OCI-LY3 (cell line): Measurements from ENCODE around the gene TSR1.
"Not testable (repeated sequence)": the region's sequence is repeated elsewhere in the genome, so short reads cannot be mapped to it uniquely, and the experiment has no call there.

Source experiments
- H2AFZ ChIP-seq: fragments of 200-600, 300-600 bp; shearing (Covaris generic); 2 replicates; pipeline ENCODE4 v1.6.0; 2014; ENCODE audit warnings: antibody characterized with exemption, low read depth, low read length
- H3K27ac ChIP-seq: fragments of 200-600, 300-600 bp; sonication (generic); 2 replicates; pipeline ENCODE4 v1.5.1; 2014; ENCODE audit warnings: mild to moderate bottlenecking, low read length, moderate library complexity, mixed read lengths
- H3K27me3 ChIP-seq: fragments of 200-600, 300-600 bp; sonication (generic); 2 replicates; pipeline ENCODE4 v1.6.1; 2014; ENCODE audit warnings: low read depth, low read length, mixed read lengths
- H3K36me3 ChIP-seq: fragments of 200-600, 300-600 bp; sonication (generic); replicated peaks from 2 replicates; pipeline ENCODE3; 2014; ENCODE audit warnings: low read depth, low read length, mixed read lengths
- H3K4me1 ChIP-seq: fragments of 300-600, 200-600 bp; sonication (generic); 2 replicates; pipeline ENCODE4 v1.6.1; 2014; ENCODE audit warnings: low read length, mixed read lengths
- H3K4me2 ChIP-seq: fragments of 200-600, 300-600 bp; sonication (generic); 2 replicates; pipeline ENCODE4 v1.6.1; 2014; ENCODE audit warnings: low read length, mixed read lengths
- H3K4me3 ChIP-seq: fragments of 300-600, 200-600 bp; sonication (generic); 2 replicates; pipeline ENCODE4 v1.5.1; 2014; ENCODE audit warnings: antibody characterized with exemption, mild to moderate bottlenecking, low read length, moderate library complexity
- H3K79me2 ChIP-seq: fragments of 300-600, 200-600 bp; shearing (Covaris generic); 2 replicates; pipeline ENCODE4 v1.6.1; 2014; ENCODE audit warnings: mild to moderate bottlenecking, low read length, mixed read lengths
- H3K9ac ChIP-seq: fragments of 300-600, 200-600 bp; shearing (Covaris generic); 2 replicates; pipeline ENCODE4 v1.6.0; 2014; ENCODE audit warnings: mild to moderate bottlenecking, low read length, moderate library complexity
- H3K9me3 ChIP-seq: fragments of 200-600, 300-600 bp; shearing (Covaris generic); 2 replicates; pipeline ENCODE4 v1.6.1; 2014; ENCODE audit warnings: low read length, mixed read lengths; ENCODE audit not compliant: insufficient read depth
- H4K20me1 ChIP-seq: fragments of 200-600, 300-600 bp; sonication (generic); 2 replicates; pipeline ENCODE4 v1.6.1; 2016; ENCODE audit warnings: low read length, mixed read lengths; ENCODE audit not compliant: insufficient read depth
- CTCF ChIP-seq: fragments of 200-600, 300-600 bp; sonication (generic); IDR thresholded peaks from 2 replicates; pipeline ENCODE4 v1.5.1; 2014; ENCODE audit warnings: antibody characterized with exemption, low read length, low read depth
- EZH2phosphoT487 ChIP-seq: fragments of 200-600 bp; shearing (Covaris generic); IDR thresholded peaks from 2 replicates; pipeline ENCODE4 v1.6.1; 2018; ENCODE audit warnings: antibody characterized with exemption, mixed run types, low read depth

TSR1 gene

GRCh38 chr17:2321399-2321798 lies 14.9 kb downstream of the TSR1 start:
- Histone ChIP-seq H4K20me1 (no peaks in the 10 kb centered on the region), H3K27ac (no peak overlapping the region), H3K4me3 (no peak overlapping the region), H3K36me3 (peaks cover 32% of the 10 kb centered on the region), H3K79me2 (no peaks in the 10 kb centered on the region), H2AFZ (no peak overlapping the region), H3K4me1 (peaks cover 5% of the 10 kb centered on the region; the same call in 1 of the 2 replicates), H3K27me3 (no peaks in the 10 kb centered on the region), H3K9ac (no peak overlapping the region), H3K9me3 (no peaks in the 10 kb centered on the region), H3K4me2 (no peak overlapping the region)
- TF ChIP-seq EZH2phosphoT487: no peak
- no peak for TF ChIP-seq CTCF

DNA sequence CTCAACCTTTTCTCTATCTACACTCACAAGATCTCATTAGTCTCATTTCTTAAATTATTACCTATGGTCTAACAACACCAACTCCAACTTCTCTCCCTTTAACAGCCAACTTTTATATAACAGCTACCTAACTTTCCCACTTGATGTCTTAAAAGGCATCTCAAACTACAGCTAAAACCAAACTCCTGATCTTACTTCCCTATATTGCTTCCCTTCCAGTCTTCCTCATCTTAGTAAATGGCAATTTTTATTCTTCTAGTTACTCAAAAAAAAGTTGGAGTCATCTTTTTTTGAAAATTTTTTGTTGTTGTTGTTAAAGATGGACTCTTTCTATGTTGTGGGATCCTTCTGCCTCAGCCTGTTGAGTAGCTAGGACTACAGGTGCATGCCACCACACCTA lies 17.2 kb downstream of the TSR1 start:
- Histone ChIP-seq H2AFZ (no peak overlapping the region), H3K9me3 (no peaks in the 10 kb centered on the region), H3K27ac (no peak overlapping the region), H3K4me3 (no peak overlapping the region), H3K4me1 (peaks cover 5% of the 10 kb centered on the region; the same call in 1 of the 2 replicates), H3K4me2 (no peak overlapping the region), H3K36me3 (peaks cover 12% of the 10 kb centered on the region), H3K9ac (no peak overlapping the region), H3K27me3 (no peaks in the 10 kb centered on the region), H3K79me2 (no peaks in the 10 kb centered on the region), H4K20me1 (no peaks in the 10 kb centered on the region)
- TF ChIP-seq EZH2phosphoT487: no peak
- no peak for TF ChIP-seq CTCF

GRCh38 chr17:2317796-2318195 lies 18.5 kb downstream of the TSR1 start:
- H3K79me2 ChIP-seq: no peaks in the 10 kb centered on the region
- no peak overlapping the region for H3K9ac ChIP-seq
- H2AFZ ChIP-seq: no peak overlapping the region
- H3K27ac ChIP-seq: no peak overlapping the region
- no peaks in the 10 kb centered on the region for H3K27me3 ChIP-seq
- no peaks in the 10 kb centered on the region for H3K36me3 ChIP-seq
- H3K9me3 ChIP-seq: no peaks in the 10 kb centered on the region
- peaks cover 5% of the 10 kb centered on the region; the same call in 1 of the 2 replicates for H3K4me1 ChIP-seq
- H3K4me2 ChIP-seq: no peak overlapping the region
- no peak overlapping the region for H3K4me3 ChIP-seq
- TF ChIP-seq EZH2phosphoT487: no peak
- H4K20me1 ChIP-seq: no peaks in the 10 kb centered on the region

DNA sequence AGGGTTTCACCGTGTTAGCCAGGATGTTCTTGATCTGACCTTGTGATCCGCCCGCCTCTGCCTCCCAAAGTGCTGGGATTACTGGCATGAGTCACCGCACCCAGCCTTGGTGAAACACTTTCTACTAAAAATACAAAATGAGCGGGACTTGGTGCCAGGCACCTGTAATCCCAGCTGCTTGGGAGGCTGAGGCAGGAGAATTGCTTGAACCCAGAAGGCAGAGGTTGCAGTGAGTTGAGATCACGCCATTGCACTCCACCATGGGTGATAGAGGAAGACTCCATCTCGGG lies 19.4 kb downstream of the TSR1 start:
- H3K79me2 ChIP-seq, H3K4me3 ChIP-seq, H3K27me3 ChIP-seq, H3K4me1 ChIP-seq, H2AFZ ChIP-seq, H3K9ac ChIP-seq, H3K9me3 ChIP-seq, H3K36me3 ChIP-seq, H3K4me2 ChIP-seq, H3K27ac ChIP-seq, H4K20me1 ChIP-seq: not testable (repeated sequence)

DNA sequence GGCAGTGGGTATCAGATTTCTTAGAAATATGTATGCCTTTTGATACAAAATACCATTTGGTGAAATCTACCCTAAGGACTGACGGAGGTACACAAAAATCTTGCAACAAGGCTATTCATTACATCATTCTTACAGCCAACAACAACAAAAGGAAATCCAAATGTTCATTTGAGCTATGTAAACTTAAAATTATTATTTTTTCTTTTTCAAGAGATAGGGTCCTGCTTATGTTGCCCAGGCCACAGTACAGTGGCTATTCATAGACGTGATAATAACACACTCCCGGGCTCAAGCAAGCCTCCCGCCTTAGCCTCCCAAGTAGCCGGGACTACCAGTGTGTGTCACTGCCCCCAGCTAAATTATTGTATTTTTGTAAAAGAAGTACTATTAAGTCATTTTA lies 23.5 kb downstream of the TSR1 start:
- Histone ChIP-seq H3K4me3 (no peak overlapping the region), H3K4me2 (no peak overlapping the region), H3K9ac (no peak overlapping the region), H4K20me1 (no peaks in the 10 kb centered on the region), H2AFZ (no peak overlapping the region), H3K27me3 (no peaks in the 10 kb centered on the region), H3K4me1 (no peaks in the 10 kb centered on the region), H3K27ac (no peak overlapping the region), H3K79me2 (no peaks in the 10 kb centered on the region), H3K36me3 (no peaks in the 10 kb centered on the region), H3K9me3 (no peaks in the 10 kb centered on the region)
- TF ChIP-seq EZH2phosphoT487 (no peak), CTCF (no peak)
